ENCODE data around the gene CNST. TPM values are rescaled to one million over a fixed set of nuclear protein-coding genes. Genes with fewer than 3 reads are reported as not detected.

The CNST gene
- total RNA-seq, 1 donor from 2014 or later: 25.6 TPM

- Mint-ChIP-seq H3K4me1 (no peaks in the 10 kb centered on the region), H3K27ac (no peak overlapping the region), H3K27me3 (ENCODE audit: insufficient read depth, low read depth) (peaks cover 2% of the 10 kb centered on the region), H3K36me3 (no peaks in the 10 kb centered on the region), H3K4me3 (no peak overlapping the region), H3K9me3 (peaks cover 2% of the 10 kb centered on the region)
- H3K27me3 ChIP-seq: no peaks in the 10 kb centered on the region
- H3F3A ChIP-seq (ENCODE audit: low read depth): no peaks in the 10 kb centered on the region
- no peaks in the 10 kb centered on the region for H4K20me1 ChIP-seq (ENCODE audit: low read depth)
- no peak overlapping the region for H3K4me2 ChIP-seq
- H3K27ac ChIP-seq: no peak overlapping the region
- no peaks in the 10 kb centered on the region for H3K4me1 ChIP-seq
- H2AFZ ChIP-seq (replicated peaks): no peak overlapping the region
- H3K4me3 ChIP-seq: no peak overlapping the region
- no peaks in the 10 kb centered on the region for H3K36me3 ChIP-seq
- H3K9ac ChIP-seq: no peak overlapping the region
- TF ChIP-seq CTCF (IDR thresholded peaks at IDR 0.05): no peak
- TF ChIP-seq EZH2 (IDR thresholded peaks at IDR 0.05): no peak
- TF ChIP-seq EZH2phosphoT487 (IDR thresholded peaks at IDR 0.05): no peak
- H3K79me2 ChIP-seq (ENCODE audit: low read depth): no peaks in the 10 kb centered on the region
- H3K9me3 ChIP-seq (ENCODE audit: low read depth): no peaks in the 10 kb centered on the region
- no peak for DNase-seq (ENCODE audit: low spot score)
Observed at GRCh38 chr1:246705368-246705767, 139.1 kb downstream of the CNST start.

GRCh38 chr1:246708166-246708565 lies 141.9 kb downstream of the CNST start:
- H3K27ac Mint-ChIP-seq: no peak overlapping the region
- Histone ChIP-seq H3K79me2 (ENCODE audit: low read depth) (no peaks in the 10 kb centered on the region), H3K9ac (no peak overlapping the region), H3K27ac (no peak overlapping the region), H2AFZ (replicated peaks) (no peak overlapping the region), H3K4me3 (no peak overlapping the region), H3K4me2 (no peak overlapping the region), H4K20me1 (ENCODE audit: low read depth) (no peaks in the 10 kb centered on the region), H3F3A (ENCODE audit: low read depth) (no peaks in the 10 kb centered on the region), H3K4me1 (no peaks in the 10 kb centered on the region), H3K9me3 (ENCODE audit: low read depth) (no peaks in the 10 kb centered on the region), H3K36me3 (no peaks in the 10 kb centered on the region), H3K27me3 (no peaks in the 10 kb centered on the region)
- no peak for DNase-seq (ENCODE audit: low spot score)
- no peaks in the 10 kb centered on the region for H3K4me1 Mint-ChIP-seq
- H3K9me3 Mint-ChIP-seq: peaks cover 14% of the 10 kb centered on the region
- no peak overlapping the region for H3K4me3 Mint-ChIP-seq
- no peaks in the 10 kb centered on the region for H3K36me3 Mint-ChIP-seq
- no peak for TF ChIP-seq EZH2phosphoT487 (IDR thresholded peaks at IDR 0.05)
- TF ChIP-seq CTCF (IDR thresholded peaks at IDR 0.05): no peak
- peaks cover 6% of the 10 kb centered on the region for H3K27me3 Mint-ChIP-seq (ENCODE audit: insufficient read depth, low read depth)

GRCh38 chr1:246709196-246709595 lies 142.9 kb downstream of the CNST start:
- H3K36me3 ChIP-seq: no peaks in the 10 kb centered on the region
- no peak overlapping the region for H3K27ac ChIP-seq
- no peak overlapping the region for H3K4me3 Mint-ChIP-seq
- no peak overlapping the region for H3K9ac ChIP-seq
- H3K4me2 ChIP-seq: no peak overlapping the region
- peaks cover 9% of the 10 kb centered on the region for H3K27me3 Mint-ChIP-seq (ENCODE audit: insufficient read depth, low read depth)
- no peaks in the 10 kb centered on the region for H3K27me3 ChIP-seq
- no peak for DNase-seq (ENCODE audit: low spot score)
- H3K9me3 Mint-ChIP-seq: peaks cover 17% of the 10 kb centered on the region
- no peak for TF ChIP-seq EZH2 (IDR thresholded peaks at IDR 0.05)
- no peak for TF ChIP-seq EZH2phosphoT487 (IDR thresholded peaks at IDR 0.05)
- no peak for TF ChIP-seq CTCF (IDR thresholded peaks at IDR 0.05)
- no peaks in the 10 kb centered on the region for H4K20me1 ChIP-seq (ENCODE audit: low read depth)
- no peaks in the 10 kb centered on the region for H3K4me1 Mint-ChIP-seq
- H3F3A ChIP-seq (ENCODE audit: low read depth): no peaks in the 10 kb centered on the region
- no peak overlapping the region for H3K27ac Mint-ChIP-seq
- H3K4me3 ChIP-seq: no peak overlapping the region
- no peak overlapping the region for H2AFZ ChIP-seq (replicated peaks)
- H3K36me3 Mint-ChIP-seq: no peaks in the 10 kb centered on the region
- no peaks in the 10 kb centered on the region for H3K79me2 ChIP-seq (ENCODE audit: low read depth)
- no peaks in the 10 kb centered on the region for H3K4me1 ChIP-seq
- H3K9me3 ChIP-seq (ENCODE audit: low read depth): no peaks in the 10 kb centered on the region

Data from neural progenitor cell (in vitro differentiated cells).